WI38 (cell line): ENCODE results near the gene SLC6A20.

Experiments
- H3K4me3 ChIP-seq: 2 replicates; pipeline ENCODE4 v1.5.1; 2011; ENCODE audit warnings: low read depth, mild to moderate bottlenecking, control low read depth, low read length
- TF ChIP-seq, protein P1 (sequence below): IDR thresholded peaks from 2 replicates; pipeline ENCODE4 v1.5.1; 2012; ENCODE audit warnings: low read depth, mild to moderate bottlenecking, control low read depth, low read length

SLC6A20 gene

DNA sequence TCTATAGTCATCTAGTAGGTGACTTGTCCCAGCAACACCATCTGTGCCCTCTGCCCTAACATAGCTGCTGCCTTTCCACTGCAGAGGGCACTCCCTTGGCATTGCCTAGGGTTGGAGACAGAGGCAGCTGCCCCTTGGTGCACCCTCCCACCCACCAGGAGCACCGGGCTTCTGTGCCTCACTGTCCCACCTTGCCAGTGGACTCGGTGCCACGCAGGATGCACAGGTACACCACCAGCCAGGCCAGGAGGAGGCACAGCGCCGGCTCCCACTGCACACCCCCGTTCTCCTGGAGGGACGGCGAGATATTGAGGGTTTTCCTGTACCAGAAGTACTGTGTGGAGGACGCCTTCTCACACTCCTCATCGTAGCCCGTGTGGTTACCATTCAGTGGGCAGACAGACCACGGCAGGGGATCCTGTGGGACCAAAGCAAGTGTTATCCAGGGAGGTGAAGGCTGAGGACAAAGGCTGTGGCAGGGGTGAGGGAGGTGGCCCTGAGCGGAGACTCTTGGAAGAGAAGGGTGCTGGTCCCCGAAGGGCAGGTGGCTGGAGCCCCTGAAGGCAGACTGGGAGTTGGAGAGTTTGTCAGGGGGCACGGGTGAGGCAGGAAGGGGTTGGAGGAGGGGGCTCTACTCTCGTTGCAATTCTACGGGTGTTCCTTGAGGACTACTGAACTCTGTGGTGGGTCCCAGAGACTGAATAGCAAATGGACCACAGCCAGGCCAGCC lies 20.6 kb downstream of the SLC6A20 start:
- H3K4me3 ChIP-seq = no peak overlapping the region
- TF ChIP-seq, protein P1, sequence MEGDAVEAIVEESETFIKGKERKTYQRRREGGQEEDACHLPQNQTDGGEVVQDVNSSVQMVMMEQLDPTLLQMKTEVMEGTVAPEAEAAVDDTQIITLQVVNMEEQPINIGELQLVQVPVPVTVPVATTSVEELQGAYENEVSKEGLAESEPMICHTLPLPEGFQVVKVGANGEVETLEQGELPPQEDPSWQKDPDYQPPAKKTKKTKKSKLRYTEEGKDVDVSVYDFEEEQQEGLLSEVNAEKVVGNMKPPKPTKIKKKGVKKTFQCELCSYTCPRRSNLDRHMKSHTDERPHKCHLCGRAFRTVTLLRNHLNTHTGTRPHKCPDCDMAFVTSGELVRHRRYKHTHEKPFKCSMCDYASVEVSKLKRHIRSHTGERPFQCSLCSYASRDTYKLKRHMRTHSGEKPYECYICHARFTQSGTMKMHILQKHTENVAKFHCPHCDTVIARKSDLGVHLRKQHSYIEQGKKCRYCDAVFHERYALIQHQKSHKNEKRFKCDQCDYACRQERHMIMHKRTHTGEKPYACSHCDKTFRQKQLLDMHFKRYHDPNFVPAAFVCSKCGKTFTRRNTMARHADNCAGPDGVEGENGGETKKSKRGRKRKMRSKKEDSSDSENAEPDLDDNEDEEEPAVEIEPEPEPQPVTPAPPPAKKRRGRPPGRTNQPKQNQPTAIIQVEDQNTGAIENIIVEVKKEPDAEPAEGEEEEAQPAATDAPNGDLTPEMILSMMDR = no peak

GRCh38 chr3:45774581-45775521 lies 21.5 kb downstream of the SLC6A20 start:
- TF ChIP-seq, protein P1 = no peak
- no peak overlapping the region for H3K4me3 ChIP-seq

- H3K4me3 ChIP-seq = no peak overlapping the region
- TF ChIP-seq, protein P1 = no peak
These were observed 22.5 kb downstream of the SLC6A20 start for GRCh38 chr3:45773714-45774449.

- TF ChIP-seq, protein P1 = no peak
- H3K4me3 ChIP-seq = no peak overlapping the region
These were observed 23.3 kb downstream of the SLC6A20 start for GRCh38 chr3:45773072-45773471.

DNA sequence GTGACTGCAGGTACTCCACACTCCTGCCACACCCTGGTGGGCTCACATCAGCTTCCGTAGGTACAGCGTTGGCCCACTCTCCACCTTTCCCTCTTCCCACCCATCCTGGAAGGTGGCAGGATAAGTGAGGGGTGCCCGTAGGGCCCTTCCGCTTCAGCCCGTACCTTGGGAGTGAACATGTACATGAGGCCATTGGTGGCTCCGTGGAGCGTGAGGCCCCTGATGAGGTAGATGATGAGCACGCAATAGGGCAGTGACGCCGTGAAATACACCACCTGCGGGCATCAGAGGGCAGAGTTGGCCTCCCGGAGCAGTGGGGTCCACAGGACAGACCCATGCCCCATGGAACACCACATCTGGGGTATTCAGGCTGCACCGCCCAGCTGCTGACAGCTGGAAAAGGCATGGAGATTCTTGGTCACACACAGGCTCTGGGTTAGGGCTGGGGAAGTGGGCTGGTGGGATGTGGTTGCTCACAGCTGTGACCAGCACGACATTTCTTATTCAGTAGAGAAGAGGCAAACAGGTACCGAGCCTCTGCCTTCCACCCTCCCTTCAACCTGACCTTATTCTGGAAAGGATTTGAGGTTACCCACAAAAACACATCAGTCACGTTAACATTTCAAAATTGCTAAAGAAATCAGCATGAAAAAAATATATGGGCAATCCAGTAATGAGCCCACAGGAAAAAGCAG lies 23.8 kb downstream of the SLC6A20 start:
- TF ChIP-seq, protein P1 = no peak
- H3K4me3 ChIP-seq = no peak overlapping the region

GRCh38 chr3:45771831-45772230 lies 24.5 kb downstream of the SLC6A20 start:
- TF ChIP-seq, protein P1 = no peak
- no peak overlapping the region for H3K4me3 ChIP-seq
